Measurements from ENCODE around the gene TREML1.

DNA sequence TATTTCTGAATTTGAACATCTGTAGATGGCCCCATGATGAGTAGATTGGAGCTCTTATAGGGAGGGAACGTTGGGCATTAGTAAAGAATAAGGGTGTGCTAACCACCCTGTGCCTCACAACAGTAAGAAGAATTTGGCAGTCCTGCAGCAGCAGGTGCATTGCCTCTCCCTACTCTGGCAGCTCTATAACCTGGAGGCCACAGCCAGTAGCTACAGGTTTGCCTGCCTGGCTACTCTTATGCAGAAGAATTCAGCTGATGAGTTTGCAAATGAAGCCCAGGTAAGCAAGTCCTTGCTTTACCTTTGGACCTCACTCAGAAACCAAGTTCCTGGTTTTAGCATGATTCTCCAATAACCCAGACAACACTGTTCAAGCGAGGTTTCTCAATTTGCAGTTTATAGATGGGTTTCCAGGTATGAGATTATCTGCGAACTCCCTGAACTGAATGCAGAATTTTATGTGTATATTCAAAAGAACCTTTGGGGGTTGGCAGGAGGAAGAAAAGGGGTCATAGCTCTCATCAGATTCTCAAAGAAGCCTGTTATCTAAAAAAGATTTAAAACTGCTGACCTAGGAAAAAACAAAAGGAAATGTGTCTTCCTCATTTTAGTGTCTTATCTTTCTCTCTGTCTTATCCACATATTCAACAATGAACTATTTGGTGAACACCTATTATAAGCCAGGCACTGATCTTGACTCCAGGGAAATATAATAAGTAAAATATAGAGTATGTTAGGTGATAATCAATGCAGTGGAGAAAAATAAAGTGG is 18.9 kb downstream of the TREML1 start:
- TF ChIP-seq, protein P1, sequence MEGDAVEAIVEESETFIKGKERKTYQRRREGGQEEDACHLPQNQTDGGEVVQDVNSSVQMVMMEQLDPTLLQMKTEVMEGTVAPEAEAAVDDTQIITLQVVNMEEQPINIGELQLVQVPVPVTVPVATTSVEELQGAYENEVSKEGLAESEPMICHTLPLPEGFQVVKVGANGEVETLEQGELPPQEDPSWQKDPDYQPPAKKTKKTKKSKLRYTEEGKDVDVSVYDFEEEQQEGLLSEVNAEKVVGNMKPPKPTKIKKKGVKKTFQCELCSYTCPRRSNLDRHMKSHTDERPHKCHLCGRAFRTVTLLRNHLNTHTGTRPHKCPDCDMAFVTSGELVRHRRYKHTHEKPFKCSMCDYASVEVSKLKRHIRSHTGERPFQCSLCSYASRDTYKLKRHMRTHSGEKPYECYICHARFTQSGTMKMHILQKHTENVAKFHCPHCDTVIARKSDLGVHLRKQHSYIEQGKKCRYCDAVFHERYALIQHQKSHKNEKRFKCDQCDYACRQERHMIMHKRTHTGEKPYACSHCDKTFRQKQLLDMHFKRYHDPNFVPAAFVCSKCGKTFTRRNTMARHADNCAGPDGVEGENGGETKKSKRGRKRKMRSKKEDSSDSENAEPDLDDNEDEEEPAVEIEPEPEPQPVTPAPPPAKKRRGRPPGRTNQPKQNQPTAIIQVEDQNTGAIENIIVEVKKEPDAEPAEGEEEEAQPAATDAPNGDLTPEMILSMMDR (IDR thresholded peaks at IDR 0.05): no peak
- no peak for TF ChIP-seq POLR2A (IDR thresholded peaks at IDR 0.05)
